ENCODE data around the gene KRT16. TPM values are rescaled to one million over a fixed set of nuclear protein-coding genes. Genes with fewer than 3 reads are reported as not detected.
"Not testable (repeated sequence)": the region's sequence is repeated elsewhere in the genome, so short reads cannot be mapped to it uniquely, and the experiment has no call there.

The KRT16 gene
- polyA plus RNA-seq (ENCODE audit: insufficient read length), result not detected

GRCh38 chr17:41612376-41613160, at the start of gene KRT16:
Gene KRT16, minus strand, starts transcription at chr17:41612767. Its CDS starts 79 bp downstream, at chr17:41612688.
- not testable (repeated sequence) for DNase-seq (ENCODE audit: low read depth)

GRCh38 chr17:41660221-41660711, 47.7 kb upstream of the KRT16 start:
- no peak for DNase-seq (ENCODE audit: low read depth)

- DNase-seq (ENCODE audit: low read depth), result no peak
These were observed 47.1 kb upstream of the KRT16 start for GRCh38 chr17:41659427-41660212.

GRCh38 chr17:41658846-41659245, 46.3 kb upstream of the KRT16 start:
- no peak for DNase-seq (ENCODE audit: low read depth)

- DNase-seq (ENCODE audit: low read depth), result no peak
These were observed 45.4 kb upstream of the KRT16 start for GRCh38 chr17:41657936-41658335.

GRCh38 chr17:41657176-41657754, 44.7 kb upstream of the KRT16 start:
- DNase-seq (ENCODE audit: low read depth), result no peak

GRCh38 chr17:41656249-41657023, 43.9 kb upstream of the KRT16 start:
- DNase-seq (ENCODE audit: low read depth), result no peak

- no peak for DNase-seq (ENCODE audit: low read depth)
These were observed 43.1 kb upstream of the KRT16 start for GRCh38 chr17:41655611-41656111.

- no peak for DNase-seq (ENCODE audit: low read depth)
These were observed 42.4 kb upstream of the KRT16 start for GRCh38 chr17:41654678-41655607.

- no peak for DNase-seq (ENCODE audit: low read depth)
These were observed 41.5 kb upstream of the KRT16 start for GRCh38 chr17:41653892-41654677.

GRCh38 chr17:41653421-41653820, 40.9 kb upstream of the KRT16 start:
- no peak for DNase-seq (ENCODE audit: low read depth)

- DNase-seq (ENCODE audit: low read depth), result no peak
These were observed 39.9 kb upstream of the KRT16 start for GRCh38 chr17:41652461-41652970.

- no peak for DNase-seq (ENCODE audit: low read depth)
These were observed 39.3 kb upstream of the KRT16 start for GRCh38 chr17:41651625-41652460.

- DNase-seq (ENCODE audit: low read depth), result no peak
These were observed 38.4 kb upstream of the KRT16 start for GRCh38 chr17:41650794-41651624.

GRCh38 chr17:41649923-41650519, 37.5 kb upstream of the KRT16 start:
- no peak for DNase-seq (ENCODE audit: low read depth)

- DNase-seq (ENCODE audit: low read depth), result no peak
These were observed 36.0 kb upstream of the KRT16 start for GRCh38 chr17:41648411-41649195.

Measured in forelimb muscle (tissue), 1 donor.